Neural cell (in vitro differentiated cells): ENCODE results near the gene PITPNB.

Experiments
- EP300 ChIP-seq: fragments of 450-650 bp; conservative IDR thresholded peaks from 2 replicates; pipeline ENCODE4 v1.6.1; 2014; ENCODE audit warnings: antibody characterized with exemption, mild to moderate bottlenecking, moderate library complexity; ENCODE audit not compliant: poor library complexity, severe bottlenecking
- EZH2 ChIP-seq: fragments of 200-600, 300-800 bp; shearing (Covaris generic), sonication (generic); IDR thresholded peaks from 2 replicates; pipeline ENCODE4 v1.6.1; 2014; ENCODE audit warnings: antibody characterized with exemption, low read length, borderline replicate concordance, mild to moderate bottlenecking; ENCODE audit not compliant: insufficient read depth, poor library complexity, severe bottlenecking
- POLR2AphosphoS5 ChIP-seq: IDR thresholded peaks from 2 replicates; pipeline ENCODE4 v1.6.1; 2012
- TAF1 ChIP-seq: IDR thresholded peaks from 2 replicates; pipeline ENCODE4 v1.6.1; 2012; ENCODE audit warnings: low read depth
- TF ChIP-seq, protein P1 (sequence below): fragments of 450-650 bp; IDR thresholded peaks from 2 replicates; pipeline ENCODE4 v1.5.1; 2014; ENCODE audit warnings: antibody characterized with exemption, mild to moderate bottlenecking, moderate library complexity; ENCODE audit not compliant: poor library complexity, severe bottlenecking
- TF ChIP-seq, protein P2 (sequence below): IDR thresholded peaks from 2 replicates; pipeline ENCODE4 v1.6.1; 2012; ENCODE audit warnings: borderline replicate concordance

DNA sequence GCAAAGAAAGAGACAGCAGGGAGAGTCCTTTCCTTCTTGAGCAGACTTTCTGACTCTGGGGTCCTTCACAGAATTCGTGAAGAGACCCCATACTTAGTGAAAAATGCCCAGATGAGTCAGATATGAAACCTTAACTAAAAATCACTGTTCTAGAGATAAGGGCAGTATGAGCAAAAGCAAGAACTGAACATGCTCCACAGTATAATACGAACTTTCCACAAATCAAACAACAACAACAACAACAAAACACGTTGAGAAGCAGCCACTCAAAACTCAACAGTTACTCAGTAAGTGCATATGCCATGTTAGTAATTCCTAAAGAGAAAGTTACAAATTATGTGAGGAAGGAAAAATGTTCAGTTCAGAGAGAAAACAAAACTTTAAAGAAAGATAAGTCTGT, 44.3 kb downstream of the PITPNB start:
- TF ChIP-seq POLR2AphosphoS5: no peak
- TF ChIP-seq, protein P1, sequence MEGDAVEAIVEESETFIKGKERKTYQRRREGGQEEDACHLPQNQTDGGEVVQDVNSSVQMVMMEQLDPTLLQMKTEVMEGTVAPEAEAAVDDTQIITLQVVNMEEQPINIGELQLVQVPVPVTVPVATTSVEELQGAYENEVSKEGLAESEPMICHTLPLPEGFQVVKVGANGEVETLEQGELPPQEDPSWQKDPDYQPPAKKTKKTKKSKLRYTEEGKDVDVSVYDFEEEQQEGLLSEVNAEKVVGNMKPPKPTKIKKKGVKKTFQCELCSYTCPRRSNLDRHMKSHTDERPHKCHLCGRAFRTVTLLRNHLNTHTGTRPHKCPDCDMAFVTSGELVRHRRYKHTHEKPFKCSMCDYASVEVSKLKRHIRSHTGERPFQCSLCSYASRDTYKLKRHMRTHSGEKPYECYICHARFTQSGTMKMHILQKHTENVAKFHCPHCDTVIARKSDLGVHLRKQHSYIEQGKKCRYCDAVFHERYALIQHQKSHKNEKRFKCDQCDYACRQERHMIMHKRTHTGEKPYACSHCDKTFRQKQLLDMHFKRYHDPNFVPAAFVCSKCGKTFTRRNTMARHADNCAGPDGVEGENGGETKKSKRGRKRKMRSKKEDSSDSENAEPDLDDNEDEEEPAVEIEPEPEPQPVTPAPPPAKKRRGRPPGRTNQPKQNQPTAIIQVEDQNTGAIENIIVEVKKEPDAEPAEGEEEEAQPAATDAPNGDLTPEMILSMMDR: no peak
- TF ChIP-seq EP300: no peak
- no peak for TF ChIP-seq TAF1
- TF ChIP-seq, protein P2, sequence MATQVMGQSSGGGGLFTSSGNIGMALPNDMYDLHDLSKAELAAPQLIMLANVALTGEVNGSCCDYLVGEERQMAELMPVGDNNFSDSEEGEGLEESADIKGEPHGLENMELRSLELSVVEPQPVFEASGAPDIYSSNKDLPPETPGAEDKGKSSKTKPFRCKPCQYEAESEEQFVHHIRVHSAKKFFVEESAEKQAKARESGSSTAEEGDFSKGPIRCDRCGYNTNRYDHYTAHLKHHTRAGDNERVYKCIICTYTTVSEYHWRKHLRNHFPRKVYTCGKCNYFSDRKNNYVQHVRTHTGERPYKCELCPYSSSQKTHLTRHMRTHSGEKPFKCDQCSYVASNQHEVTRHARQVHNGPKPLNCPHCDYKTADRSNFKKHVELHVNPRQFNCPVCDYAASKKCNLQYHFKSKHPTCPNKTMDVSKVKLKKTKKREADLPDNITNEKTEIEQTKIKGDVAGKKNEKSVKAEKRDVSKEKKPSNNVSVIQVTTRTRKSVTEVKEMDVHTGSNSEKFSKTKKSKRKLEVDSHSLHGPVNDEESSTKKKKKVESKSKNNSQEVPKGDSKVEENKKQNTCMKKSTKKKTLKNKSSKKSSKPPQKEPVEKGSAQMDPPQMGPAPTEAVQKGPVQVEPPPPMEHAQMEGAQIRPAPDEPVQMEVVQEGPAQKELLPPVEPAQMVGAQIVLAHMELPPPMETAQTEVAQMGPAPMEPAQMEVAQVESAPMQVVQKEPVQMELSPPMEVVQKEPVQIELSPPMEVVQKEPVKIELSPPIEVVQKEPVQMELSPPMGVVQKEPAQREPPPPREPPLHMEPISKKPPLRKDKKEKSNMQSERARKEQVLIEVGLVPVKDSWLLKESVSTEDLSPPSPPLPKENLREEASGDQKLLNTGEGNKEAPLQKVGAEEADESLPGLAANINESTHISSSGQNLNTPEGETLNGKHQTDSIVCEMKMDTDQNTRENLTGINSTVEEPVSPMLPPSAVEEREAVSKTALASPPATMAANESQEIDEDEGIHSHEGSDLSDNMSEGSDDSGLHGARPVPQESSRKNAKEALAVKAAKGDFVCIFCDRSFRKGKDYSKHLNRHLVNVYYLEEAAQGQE: no peak
- TF ChIP-seq EZH2: no peak
